Measurements from ENCODE around the gene DHRSX.

DNA sequence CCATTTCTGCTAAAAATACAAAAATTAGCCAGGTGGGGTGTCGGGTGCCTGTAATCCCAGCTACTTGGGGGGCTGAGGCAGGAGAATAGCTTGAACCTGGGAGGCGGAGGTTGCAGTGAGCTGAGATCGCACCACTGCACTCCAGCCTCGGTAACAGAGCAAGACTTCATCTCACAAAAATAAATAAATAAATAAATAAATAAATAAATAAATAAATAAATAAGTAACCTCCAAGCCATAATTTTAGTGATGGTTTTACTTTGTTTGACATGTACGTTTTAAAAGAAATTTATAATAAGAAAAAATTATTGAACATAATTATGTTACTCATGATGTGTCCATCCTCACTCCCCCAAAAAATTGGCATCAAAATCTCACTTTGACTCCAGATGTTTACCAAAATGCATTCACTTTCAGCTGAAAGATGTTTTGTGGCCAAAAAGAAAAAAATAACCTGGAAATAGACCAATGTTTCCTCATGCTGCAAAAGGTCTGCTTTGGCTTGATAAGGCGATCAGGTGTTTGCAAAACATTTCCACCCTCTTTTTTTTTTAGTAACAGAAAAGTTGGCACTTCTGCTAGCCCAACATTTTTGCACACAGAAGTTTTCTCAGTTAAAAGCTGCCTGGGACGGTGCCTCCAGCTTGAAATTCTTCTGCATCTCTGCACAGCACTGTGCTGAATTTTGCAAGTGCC lies 42.2 kb upstream of the DHRSX start:
- TF ChIP-seq, protein P1, sequence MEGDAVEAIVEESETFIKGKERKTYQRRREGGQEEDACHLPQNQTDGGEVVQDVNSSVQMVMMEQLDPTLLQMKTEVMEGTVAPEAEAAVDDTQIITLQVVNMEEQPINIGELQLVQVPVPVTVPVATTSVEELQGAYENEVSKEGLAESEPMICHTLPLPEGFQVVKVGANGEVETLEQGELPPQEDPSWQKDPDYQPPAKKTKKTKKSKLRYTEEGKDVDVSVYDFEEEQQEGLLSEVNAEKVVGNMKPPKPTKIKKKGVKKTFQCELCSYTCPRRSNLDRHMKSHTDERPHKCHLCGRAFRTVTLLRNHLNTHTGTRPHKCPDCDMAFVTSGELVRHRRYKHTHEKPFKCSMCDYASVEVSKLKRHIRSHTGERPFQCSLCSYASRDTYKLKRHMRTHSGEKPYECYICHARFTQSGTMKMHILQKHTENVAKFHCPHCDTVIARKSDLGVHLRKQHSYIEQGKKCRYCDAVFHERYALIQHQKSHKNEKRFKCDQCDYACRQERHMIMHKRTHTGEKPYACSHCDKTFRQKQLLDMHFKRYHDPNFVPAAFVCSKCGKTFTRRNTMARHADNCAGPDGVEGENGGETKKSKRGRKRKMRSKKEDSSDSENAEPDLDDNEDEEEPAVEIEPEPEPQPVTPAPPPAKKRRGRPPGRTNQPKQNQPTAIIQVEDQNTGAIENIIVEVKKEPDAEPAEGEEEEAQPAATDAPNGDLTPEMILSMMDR (conservative IDR thresholded peaks at IDR 0.05), result no peak
- TF ChIP-seq ZFX (IDR thresholded peaks at IDR 0.05), result no peak

Data from C4-2B (cell line).